Small intestine (tissue), 7 donors: ENCODE results near the gene PCSK2. TPM values are rescaled to one million over a fixed set of nuclear protein-coding genes. Genes with fewer than 3 reads are reported as not detected.

Experiments used
- DNase-seq, 2 donors: peaks; one replicate each; pipeline versions ENCODE4 v3.0.0 to v3.0.0-alpha.2; 2013
- FAIRE-seq: peaks from 2 replicates; lab custom pipeline; 2012; peaks lifted over from hg19 to GRCh38; lab: Jason Lieb, UNC
- H3K27ac ChIP-seq, 3 donors: one replicate each; pipeline ENCODE4 v1.5.1; 2013; ENCODE audit warnings: low read length in 2 of 3, mild to moderate bottlenecking in 2 of 3, control low read depth in 1 of 3, inconsistent platforms in 1 of 3, low read depth in 1 of 3, moderate library complexity in 1 of 3
- H3K27me3 ChIP-seq, 3 donors: one replicate each; pipeline ENCODE4 v1.6.1; 2013; ENCODE audit warnings: low read length in 3 of 3, inconsistent platforms in 1 of 3; ENCODE audit not compliant: control insufficient read depth in 3 of 3, insufficient read depth in 3 of 3
- H3K36me3 ChIP-seq, 3 donors: one replicate each; pipeline ENCODE4 v1.6.1; 2013; ENCODE audit warnings: low read length in 3 of 3, inconsistent platforms in 1 of 3, low read depth in 1 of 3, mild to moderate bottlenecking in 1 of 3, moderate library complexity in 1 of 3; ENCODE audit not compliant: control insufficient read depth in 3 of 3, insufficient read depth in 2 of 3
- H3K4me1 ChIP-seq, 3 donors: one replicate each; pipeline ENCODE4 v1.6.1; 2013; ENCODE audit warnings: low read length in 2 of 3, inconsistent platforms in 1 of 3, low read depth in 1 of 3, mild to moderate bottlenecking in 1 of 3, moderate library complexity in 1 of 3; ENCODE audit not compliant: control insufficient read depth in 3 of 3, insufficient read depth in 2 of 3
- H3K4me3 ChIP-seq, 3 donors: one replicate each; pipeline ENCODE4 v1.5.1; 2013; ENCODE audit warnings: low read length in 3 of 3, control low read depth in 1 of 3, inconsistent platforms in 1 of 3, low read depth in 1 of 3, mild to moderate bottlenecking in 1 of 3, moderate library complexity in 1 of 3
- H3K9me3 ChIP-seq, 2 donors: one replicate each; pipeline ENCODE4 v1.6.1; 2013; ENCODE audit warnings: low read depth in 1 of 2, low read length in 1 of 2; ENCODE audit not compliant: control insufficient read depth in 2 of 2, insufficient read depth in 1 of 2
- WGBS, 3 donors: extraction: QIAGEN DNeasy Blood & Tissue Kit; methylation state at CpG; one replicate each; pipeline ENCODE4 v1.1.7; 2013; 5-methylcytosine and 5-hydroxymethylcytosine counted together
- polyA plus RNA-seq, 4 donors: library from polyadenylated mRNA; stranded (reverse) in 3 of 4; unstranded in 1 of 4; fragments of 200-250 nt in 3 of 4; fragments of 120-200 nt in 1 of 4; gene quantifications; one replicate each; pipeline versions ENCODE4 v1.2.1 to v1.2.3, GENCODE V29; 2013
- donor health status: healthy with polysubstance abuse.
- donor health status: control.
- donor health status: control.
- donor health status: Bipolar disorder and iron deficiency.
- donor health status: healthy.

The PCSK2 gene
- polyA plus RNA-seq, 4 donors: 0.27 to 2.6 (median 0.78) TPM

DNA sequence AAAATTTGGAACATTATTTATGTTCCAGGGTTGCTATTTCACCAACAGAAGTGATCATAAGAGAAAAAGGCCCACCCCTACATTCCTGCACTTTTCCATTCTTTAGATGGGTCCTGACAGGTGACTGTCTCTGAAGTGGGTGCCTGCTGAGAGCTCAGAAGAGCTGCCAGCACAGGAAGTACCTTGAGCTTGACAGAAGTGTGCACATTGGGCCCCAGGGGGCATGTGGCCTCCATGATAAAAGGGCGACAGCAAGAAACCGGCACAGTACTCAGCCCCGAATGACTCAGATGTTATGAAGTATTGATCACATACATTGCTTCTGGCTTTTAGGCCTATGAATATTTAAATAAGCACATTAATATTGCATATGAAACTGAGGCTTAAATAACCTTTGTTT, 150.4 kb downstream of the PCSK2 start:
- Histone ChIP-seq H3K4me1 (no peaks in the 10 kb centered on the region), H3K27me3 (no peaks in the 10 kb centered on the region), H3K4me3 (no peak overlapping the region), H3K9me3 (no peaks in the 10 kb centered on the region), H3K36me3 (no peaks in the 10 kb centered on the region), H3K27ac (no peak overlapping the region)
- DNase-seq (no peak), FAIRE-seq (no peak)
- 78 to 93% (median 81%) methylated on average over 3 of the region's 3 CpGs for WGBS, 3 donors

DNA sequence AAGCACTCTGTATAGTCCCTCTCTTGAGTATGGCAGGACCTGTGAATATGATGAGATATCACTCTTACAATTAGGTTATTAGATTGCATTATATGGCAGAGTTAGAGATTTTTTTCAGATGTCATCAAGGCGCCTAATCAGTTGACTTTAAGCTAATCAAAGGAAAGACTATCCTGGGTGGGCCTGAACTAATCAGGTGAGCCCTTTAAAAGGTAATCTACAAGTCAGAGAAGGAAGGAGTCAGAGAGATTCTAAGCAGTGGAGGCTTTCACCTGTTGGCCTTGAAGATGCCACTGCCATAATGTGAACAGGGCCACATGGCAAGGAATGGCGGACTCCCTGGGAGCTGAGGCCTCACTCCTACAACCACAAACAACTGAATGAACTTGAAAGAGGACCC, 152.8 kb downstream of the PCSK2 start:
- FAIRE-seq: no peak

DNA sequence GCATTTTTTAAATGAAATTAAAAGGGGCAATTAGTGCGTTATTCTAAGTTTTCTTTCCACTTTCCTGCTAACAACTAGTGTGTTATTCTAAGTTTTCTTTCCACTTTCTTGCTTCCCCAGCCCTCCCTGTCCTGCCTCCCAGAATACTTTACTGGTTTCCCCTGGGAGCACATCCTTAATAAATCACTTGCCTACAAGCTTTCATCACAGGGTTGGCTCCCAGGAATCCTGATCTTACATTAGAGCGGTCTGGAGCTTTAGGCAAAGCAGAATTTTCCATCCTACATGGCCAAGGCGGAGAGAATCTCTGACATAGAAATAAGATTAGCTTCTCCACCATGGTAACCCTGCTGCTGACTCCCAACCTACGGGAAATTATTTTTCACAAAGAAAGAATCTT, 154.0 kb downstream of the PCSK2 start:
- WGBS, 3 donors: 60 to 80% (median 77%) methylated on average over 4 of the region's 4 CpGs
- peaks cover 0 to 3% (median 0%) of the 10 kb centered on the region in 3 donors for H3K27me3 ChIP-seq
- no peaks in the 10 kb centered on the region for H3K4me1 ChIP-seq
- no peak overlapping the region for H3K27ac ChIP-seq
- no peak overlapping the region for H3K4me3 ChIP-seq
- no peak for DNase-seq
- H3K9me3 ChIP-seq: no peaks in the 10 kb centered on the region
- no peak for FAIRE-seq
- H3K36me3 ChIP-seq: no peaks in the 10 kb centered on the region

More for the DNA sequence above, 152.8 kb downstream of the PCSK2 start:
- Histone ChIP-seq H3K4me3 (no peak overlapping the region), H3K4me1 (no peaks in the 10 kb centered on the region), H3K36me3 (no peaks in the 10 kb centered on the region), H3K27ac (no peak overlapping the region), H3K9me3 (no peaks in the 10 kb centered on the region), H3K27me3 (peaks cover 0 to 3% (median 0%) of the 10 kb centered on the region in 3 donors)
- 83 to 97% (median 92%) methylated on average over 2 of the region's 2 CpGs for WGBS, 3 donors
- no peak for DNase-seq

GRCh38 chr20:17381724-17382123, 154.9 kb downstream of the PCSK2 start:
- Histone ChIP-seq H3K4me1 (no peaks in the 10 kb centered on the region), H3K4me3 (no peak overlapping the region), H3K27me3 (peaks cover 0 to 3% (median 0%) of the 10 kb centered on the region in 3 donors), H3K9me3 (no peaks in the 10 kb centered on the region), H3K27ac (no peak overlapping the region), H3K36me3 (no peaks in the 10 kb centered on the region)
- no peak for FAIRE-seq
- WGBS, 3 donors: 79 to 86% (median 83%) methylated on average over 4 of the region's 4 CpGs
- no peak for DNase-seq

- no peak for FAIRE-seq
- no peaks in the 10 kb centered on the region for H3K9me3 ChIP-seq
- no peak for DNase-seq
Observed at GRCh38 chr20:17385798-17386197, 159.0 kb downstream of the PCSK2 start.

GRCh38 chr20:17390655-17391054, 163.8 kb downstream of the PCSK2 start:
- FAIRE-seq (no peak), DNase-seq (no peak)
- Histone ChIP-seq H3K9me3 (no peaks in the 10 kb centered on the region), H3K4me3 (no peak overlapping the region), H3K4me1 (no peaks in the 10 kb centered on the region), H3K36me3 (no peaks in the 10 kb centered on the region), H3K27ac (no peak overlapping the region), H3K27me3 (peaks cover 0 to 6% (median 0%) of the 10 kb centered on the region in 3 donors)
- 77 to 80% (median 78%) methylated on average over 5 of the region's 5 CpGs for WGBS, 3 donors

More at GRCh38 chr20:17385798-17386197, 159.0 kb downstream of the PCSK2 start:
- no peak overlapping the region for H3K4me3 ChIP-seq
- H3K36me3 ChIP-seq: no peaks in the 10 kb centered on the region
- no peak overlapping the region for H3K27ac ChIP-seq
- H3K27me3 ChIP-seq: peaks cover 0 to 9% (median 0%) of the 10 kb centered on the region in 3 donors
- no peaks in the 10 kb centered on the region for H3K4me1 ChIP-seq

DNA sequence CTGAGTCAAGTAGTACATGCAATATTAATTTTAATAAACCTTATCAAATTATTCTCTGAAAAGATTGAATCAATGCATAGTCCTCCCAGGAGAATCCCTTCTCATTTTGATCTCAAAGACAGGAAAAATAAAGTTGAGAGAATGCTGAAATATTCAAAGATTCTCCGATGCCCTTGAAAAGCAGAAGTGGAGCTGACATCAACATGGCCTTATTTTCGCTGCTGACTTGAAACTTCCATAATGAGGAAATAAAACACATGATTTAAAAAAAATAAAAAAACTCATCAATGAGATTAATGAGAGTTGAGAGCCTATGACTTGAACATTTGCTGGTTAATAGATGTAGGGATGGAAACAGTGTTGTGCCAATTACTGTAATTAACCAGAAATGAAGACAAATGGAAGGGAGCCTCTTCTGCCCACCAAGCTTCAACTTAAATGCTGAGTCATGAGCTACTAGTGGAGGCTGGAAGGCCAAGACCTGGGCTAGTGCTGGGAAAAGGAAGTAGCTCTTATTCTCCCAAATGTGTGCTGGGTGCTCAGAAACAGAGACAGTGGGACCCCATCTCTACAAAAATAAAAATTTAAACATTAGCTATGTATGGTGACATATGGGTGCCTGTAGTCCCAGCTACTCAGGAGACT, 164.4 kb downstream of the PCSK2 start:
- no peak overlapping the region for H3K27ac ChIP-seq
- H3K9me3 ChIP-seq: no peaks in the 10 kb centered on the region
- DNase-seq: no peak
- H3K4me1 ChIP-seq: no peaks in the 10 kb centered on the region
- H3K36me3 ChIP-seq: no peaks in the 10 kb centered on the region
- peaks cover 0 to 10% (median 0%) of the 10 kb centered on the region in 3 donors for H3K27me3 ChIP-seq
- WGBS, 3 donors: 66 to 91% (median 79%) methylated on average over 2 of the region's 2 CpGs
- FAIRE-seq: no peak
- no peak overlapping the region for H3K4me3 ChIP-seq

DNA sequence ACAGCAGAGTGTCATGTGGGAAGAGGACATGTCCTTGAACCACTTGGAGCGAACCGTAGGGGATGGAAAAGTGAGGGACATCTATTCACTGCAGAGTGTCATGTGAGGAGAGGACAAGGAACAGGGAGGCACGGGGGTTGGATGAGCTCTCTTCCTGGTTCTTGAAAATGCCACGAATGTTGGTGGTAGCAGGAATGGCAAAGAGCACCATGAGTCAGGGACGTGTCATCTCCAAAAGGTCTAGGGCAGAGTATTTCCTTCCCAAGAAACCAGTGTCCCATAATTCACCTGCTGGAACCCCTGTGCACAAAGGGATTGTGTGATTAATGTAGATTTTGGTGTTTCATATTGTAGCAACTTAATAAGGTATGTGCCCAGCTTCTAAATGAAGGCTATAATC, 167.6 kb downstream of the PCSK2 start:
- WGBS, 3 donors: 60 to 66% (median 64%) methylated on average over 5 of the region's 5 CpGs
- Histone ChIP-seq H3K9me3 (no peaks in the 10 kb centered on the region), H3K4me3 (no peak overlapping the region), H3K27me3 (peaks cover 0 to 4% (median 0%) of the 10 kb centered on the region in 3 donors), H3K27ac (no peak overlapping the region), H3K4me1 (no peaks in the 10 kb centered on the region), H3K36me3 (no peaks in the 10 kb centered on the region)
- FAIRE-seq: no peak
- no peak for DNase-seq

GRCh38 chr20:17395729-17396128, 168.9 kb downstream of the PCSK2 start:
- no peak for FAIRE-seq
- DNase-seq: no peak
- Histone ChIP-seq H3K36me3 (no peaks in the 10 kb centered on the region), H3K4me1 (no peaks in the 10 kb centered on the region), H3K4me3 (no peak overlapping the region), H3K27ac (no peak overlapping the region), H3K27me3 (peaks cover 0 to 4% (median 0%) of the 10 kb centered on the region in 3 donors), H3K9me3 (no peaks in the 10 kb centered on the region)
- 65 to 75% (median 73%) methylated on average over 3 of the region's 3 CpGs for WGBS, 3 donors
